PFSK-1 (cell line): ENCODE data around the gene EPHA4.

Experiments used
- FOXP2 ChIP-seq: optimal IDR thresholded peaks from 2 replicates; pipeline ENCODE3; 2011; ENCODE audit warnings: borderline replicate concordance, control low read depth, inconsistent platforms; ENCODE audit not compliant: insufficient read depth; ENCODE audit errors: extremely low read length, extremely low read depth
- POLR2AphosphoS5 ChIP-seq: IDR thresholded peaks from 2 replicates; pipeline ENCODE4 v1.6.1; 2012; ENCODE audit warnings: low read depth, mild to moderate bottlenecking, control low read depth, low read length, moderate library complexity
- REST ChIP-seq, 2 experiments: IDR thresholded peaks; 2 replicates each; pipeline versions ENCODE4 v1.6.1 to v1.8.0; 2011 to 2012; ENCODE audit warnings: low read depth in 2 of 2, low read length in 2 of 2, control low read depth in 1 of 2, inconsistent platforms in 1 of 2, mild to moderate bottlenecking in 1 of 2, moderate library complexity in 1 of 2; ENCODE audit not compliant: insufficient read depth in 1 of 2
- SIN3A ChIP-seq: IDR thresholded peaks from 2 replicates; pipeline ENCODE4 v1.6.1; 2012; ENCODE audit warnings: mild to moderate bottlenecking, low read length, moderate library complexity, borderline replicate concordance; ENCODE audit not compliant: insufficient read depth
- TAF1 ChIP-seq: IDR thresholded peaks from 2 replicates; pipeline ENCODE4 v1.6.1; 2012; ENCODE audit warnings: low read length, control low read depth, borderline replicate concordance; ENCODE audit not compliant: insufficient read depth

The EPHA4 gene

GRCh38 chr2:221551864-221552263 is 20.2 kb downstream of the EPHA4 start:
- TF ChIP-seq FOXP2 (no peak), POLR2AphosphoS5 (no peak), REST (IDR thresholded peaks at IDR 0.05; ENCODE audit: insufficient read depth in 1 of 2, low read depth in 2 of 2, low read length in 2 of 2) (no peak), TAF1 (no peak), SIN3A (no peak)

GRCh38 chr2:221549143-221549542 is 23.0 kb downstream of the EPHA4 start:
- TF ChIP-seq FOXP2: no peak
- TF ChIP-seq TAF1: no peak
- no peak for TF ChIP-seq REST (IDR thresholded peaks at IDR 0.05; ENCODE audit: insufficient read depth in 1 of 2, low read depth in 2 of 2, low read length in 2 of 2)
- no peak for TF ChIP-seq SIN3A
- TF ChIP-seq POLR2AphosphoS5: no peak

DNA sequence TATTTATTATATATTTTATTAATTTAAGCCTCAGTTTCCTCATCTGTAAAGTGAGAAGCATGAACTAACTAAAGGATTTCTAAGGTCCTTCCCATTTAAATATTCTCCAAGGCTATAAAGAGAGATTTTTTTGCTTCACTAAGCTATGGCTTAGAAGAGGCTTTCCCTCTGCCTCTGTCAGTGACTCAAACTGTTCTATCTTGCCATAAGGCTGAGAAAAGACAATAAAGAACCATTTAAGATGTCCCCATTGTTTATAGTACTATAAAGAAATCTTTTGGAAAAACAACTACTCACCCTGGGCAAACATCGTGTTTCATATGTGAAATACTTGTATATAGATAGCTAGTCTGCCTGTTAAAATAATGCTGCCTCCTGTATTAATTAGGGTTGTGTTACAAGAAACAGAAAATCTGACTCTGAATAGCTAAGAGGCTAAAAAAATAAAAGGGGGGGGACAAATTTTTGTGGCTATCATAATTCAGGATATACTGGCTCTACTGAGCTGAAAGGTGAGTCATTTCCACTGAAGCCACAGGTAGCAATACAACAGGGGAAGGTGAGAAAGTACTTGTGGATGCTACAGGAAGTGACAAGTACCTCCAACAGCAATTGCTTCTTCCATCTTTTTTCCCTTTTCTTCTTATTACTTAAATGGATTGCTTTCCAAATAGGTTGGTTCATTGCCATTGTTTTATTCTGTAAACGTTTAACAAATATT is 25.4 kb downstream of the EPHA4 start:
- TF ChIP-seq REST (IDR thresholded peaks at IDR 0.05; ENCODE audit: insufficient read depth in 1 of 2, low read depth in 2 of 2, low read length in 2 of 2) (no peak), SIN3A (no peak), TAF1 (no peak), POLR2AphosphoS5 (no peak), FOXP2 (no peak)

DNA sequence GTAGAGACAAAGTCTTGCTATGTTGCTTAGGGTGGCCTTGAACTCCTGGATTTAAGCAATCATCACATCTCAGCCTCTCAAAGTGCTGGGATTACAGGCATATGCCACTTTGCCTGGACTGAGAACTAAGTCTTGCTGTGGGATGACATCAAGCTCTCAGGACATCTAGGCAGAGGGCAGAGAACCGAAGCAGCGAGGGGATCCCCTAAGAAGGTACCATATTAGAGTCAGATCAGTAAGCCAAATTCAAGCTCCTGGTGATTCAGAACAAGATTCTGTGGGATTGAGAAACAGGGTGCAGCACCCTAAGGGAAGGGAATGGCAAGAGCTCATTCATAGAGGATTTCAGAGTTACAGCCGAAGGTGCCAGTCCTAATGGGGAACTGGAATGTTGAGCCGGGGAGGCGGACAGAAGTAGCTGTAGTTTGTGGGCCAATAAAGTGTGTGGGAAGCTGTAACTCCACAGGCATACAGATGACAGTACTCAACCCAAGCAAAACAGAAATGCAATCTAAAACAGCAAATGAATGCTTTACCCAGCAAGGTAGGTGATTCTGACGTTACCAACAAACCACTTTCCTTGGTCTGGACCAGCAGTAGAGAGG is 30.9 kb downstream of the EPHA4 start:
- TF ChIP-seq TAF1 (no peak), FOXP2 (no peak), POLR2AphosphoS5 (no peak), SIN3A (no peak), REST (IDR thresholded peaks at IDR 0.05; ENCODE audit: insufficient read depth in 1 of 2, low read depth in 2 of 2, low read length in 2 of 2) (no peak)
